CD4-positive, alpha-beta T cell (primary cell): Measurements from ENCODE around the gene KLHL17. TPM values are rescaled to one million over a fixed set of nuclear protein-coding genes. Genes with fewer than 3 reads are reported as not detected.

Source experiments
- ATAC-seq: fragments of 200-7000 bp; cut with Tn5 transposase; one replicate; pipeline ENCODE4 v1.10.0; 2022; ENCODE audit warnings: mild to moderate bottlenecking; ENCODE audit not compliant: poor library complexity
- CTCF ChIA-PET: fragments of 350-600 bp; sonication (Branson Sonifier 250); formaldehyde crosslinking; loops from one replicate; lab custom pipeline; 2021; ENCODE audit warnings: antibody characterized with exemption, inconsistent platforms; lab: Charles Lee
- POLR2A ChIA-PET: fragments of 350-600 bp; sonication (Branson Sonifier 250); formaldehyde crosslinking; loops from one replicate; lab custom pipeline; 2021; ENCODE audit warnings: antibody characterized with exemption, inconsistent platforms; lab: Charles Lee
- DNase-seq, 14 experiments: peaks; one replicate each; pipeline ENCODE4 v3.0.0-alpha.2; 2013 to 2020; ENCODE audit warnings: mixed read lengths in 2 of 14
- H3K27ac ChIP-seq, 2 donors: one replicate each; pipeline versions ENCODE4 v1.5.1 to v1.7.0; 2013; ENCODE audit warnings: low read length in 2 of 2, low read depth in 1 of 2, mild to moderate bottlenecking in 1 of 2
- H3K27me3 ChIP-seq, 2 experiments: 1 replicate in 1 of 2; 2 replicates in 1 of 2; pipeline versions ENCODE4 v1.6.1 to v1.7.0; 2013; ENCODE audit warnings: low read length in 2 of 2, control low read depth in 1 of 2, mild to moderate bottlenecking in 1 of 2, moderate library complexity in 1 of 2; ENCODE audit not compliant: insufficient read depth in 2 of 2, control insufficient read depth in 1 of 2
- H3K36me3 ChIP-seq: one replicate; pipeline ENCODE4 v1.6.1; 2013; ENCODE audit warnings: low read length, control low read depth; ENCODE audit not compliant: insufficient read depth
- H3K4me1 ChIP-seq: one replicate; pipeline ENCODE4 v1.6.1; 2013; ENCODE audit warnings: low read length, control low read depth; ENCODE audit not compliant: insufficient read depth
- H3K4me3 ChIP-seq: one replicate; pipeline ENCODE4 v1.5.1; 2013; ENCODE audit warnings: mild to moderate bottlenecking, low read length, moderate library complexity
- H3K9me3 ChIP-seq, 2 experiments: 1 replicate in 1 of 2; 2 replicates in 1 of 2; pipeline versions ENCODE4 v1.6.1 to v1.7.0; 2013; ENCODE audit warnings: low read length in 2 of 2, mild to moderate bottlenecking in 2 of 2, control low read depth in 1 of 2, moderate library complexity in 1 of 2; ENCODE audit not compliant: control insufficient read depth in 1 of 2, insufficient read depth in 1 of 2
- H3K27ac Mint-ChIP-seq: one replicate; pipeline ENCODE4 v1.8.0; 2020; ENCODE audit warnings: mixed read lengths
- H3K27me3 Mint-ChIP-seq: one replicate; pipeline ENCODE4 v1.8.0; 2021; ENCODE audit warnings: mixed read lengths
- H3K36me3 Mint-ChIP-seq: one replicate; pipeline ENCODE4 v1.8.0; 2021; ENCODE audit warnings: low read depth, mixed read lengths
- H3K4me1 Mint-ChIP-seq: one replicate; pipeline ENCODE4 v1.8.0; 2021; ENCODE audit warnings: low read depth, mixed read lengths
- H3K4me3 Mint-ChIP-seq: one replicate; pipeline ENCODE4 v1.8.0; 2020; ENCODE audit warnings: mild to moderate bottlenecking, mixed read lengths
- H3K9me3 Mint-ChIP-seq: one replicate; pipeline ENCODE4 v1.8.0; 2020; ENCODE audit warnings: mixed read lengths
- intact Hi-C, 2 experiments: fragments of 100-400 bp; cut with DNase I in 1 of 2; cut with micrococcal nuclease in 1 of 2; formaldehyde crosslinking; loops; one replicate each; pipeline versions ENCODE4 v1.15.1 to v1.9.0; 2023 to 2025; cut with DNase I, micrococcal nuclease
- total RNA-seq, 174 experiments: library from RNA in 2 of 174; stranded (reverse) in 2 of 174; gene quantifications; one replicate each; pipeline ENCODE4 v1.2.3 and lab custom pipeline; 2021 to 2026
- TF ChIP-seq, protein P1 (sequence below): fragments of 200-600 bp; IDR thresholded peaks from one replicate; pipeline ENCODE4 v1.8.0; 2022; ENCODE audit warnings: antibody characterized with exemption, mild to moderate bottlenecking

KLHL17 gene
- total RNA-seq, 2 experiments from 2014 or later = 13.9 TPM

DNA sequence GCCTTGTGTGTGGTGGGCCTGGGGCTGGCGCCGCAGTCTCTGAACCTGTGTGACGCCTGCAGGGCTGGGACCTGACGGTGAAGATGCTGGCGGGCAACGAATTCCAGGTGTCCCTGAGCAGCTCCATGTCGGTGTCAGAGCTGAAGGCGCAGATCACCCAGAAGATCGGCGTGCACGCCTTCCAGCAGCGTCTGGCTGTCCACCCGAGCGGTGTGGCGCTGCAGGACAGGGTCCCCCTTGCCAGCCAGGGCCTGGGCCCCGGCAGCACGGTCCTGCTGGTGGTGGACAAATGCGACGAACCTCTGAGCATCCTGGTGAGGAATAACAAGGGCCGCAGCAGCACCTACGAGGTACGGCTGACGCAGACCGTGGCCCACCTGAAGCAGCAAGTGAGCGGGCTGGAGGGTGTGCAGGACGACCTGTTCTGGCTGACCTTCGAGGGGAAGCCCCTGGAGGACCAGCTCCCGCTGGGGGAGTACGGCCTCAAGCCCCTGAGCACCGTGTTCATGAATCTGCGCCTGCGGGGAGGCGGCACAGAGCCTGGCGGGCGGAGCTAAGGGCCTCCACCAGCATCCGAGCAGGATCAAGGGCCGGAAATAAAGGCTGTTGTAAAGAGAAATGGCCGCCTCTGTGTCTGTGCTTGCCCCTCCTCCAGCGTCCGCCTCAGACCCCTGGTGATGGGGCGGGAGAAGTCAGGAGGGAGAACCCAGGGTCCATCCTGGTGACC, 53.7 kb downstream of the KLHL17 start:
- Mint-ChIP-seq H3K4me3 (peak overlapping the region; percentile 94), H3K27me3 (peaks cover 1% of the 10 kb centered on the region), H3K4me1 (peaks cover 31% of the 10 kb centered on the region), H3K27ac (peak overlapping the region; percentile 88), H3K9me3 (no peaks in the 10 kb centered on the region), H3K36me3 (peaks cover 6% of the 10 kb centered on the region)
- peak overlapping the region; percentile 89 to 90 for H3K27ac ChIP-seq
- no peaks in the 10 kb centered on the region for H3K36me3 ChIP-seq
- peak in 8 of 14 experiments; percentile 31 to 60 (median 49) for DNase-seq
- H3K4me1 ChIP-seq = peaks cover 29% of the 10 kb centered on the region
- peaks cover 0 to 3% of the 10 kb centered on the region in 2 experiments for H3K9me3 ChIP-seq
- no peak for ATAC-seq
- no peaks in the 10 kb centered on the region for H3K27me3 ChIP-seq
- CTCF ChIA-PET = interaction anchor here (0.6 to 2.7 kb wide), 4 partner anchors 13 to 97 kb away, joined by 3 to 13 read pairs (median 6); no protein-coding TSS in a partner anchor
- POLR2A ChIA-PET = interaction anchor here (0.6 to 1.8 kb wide), 8 partner anchors 10 to 393 kb away, joined by 3 to 7 read pairs (median 4); partner anchors contain the start of genes C1orf159, HES4 and MRPL20
- TF ChIP-seq, protein P1, sequence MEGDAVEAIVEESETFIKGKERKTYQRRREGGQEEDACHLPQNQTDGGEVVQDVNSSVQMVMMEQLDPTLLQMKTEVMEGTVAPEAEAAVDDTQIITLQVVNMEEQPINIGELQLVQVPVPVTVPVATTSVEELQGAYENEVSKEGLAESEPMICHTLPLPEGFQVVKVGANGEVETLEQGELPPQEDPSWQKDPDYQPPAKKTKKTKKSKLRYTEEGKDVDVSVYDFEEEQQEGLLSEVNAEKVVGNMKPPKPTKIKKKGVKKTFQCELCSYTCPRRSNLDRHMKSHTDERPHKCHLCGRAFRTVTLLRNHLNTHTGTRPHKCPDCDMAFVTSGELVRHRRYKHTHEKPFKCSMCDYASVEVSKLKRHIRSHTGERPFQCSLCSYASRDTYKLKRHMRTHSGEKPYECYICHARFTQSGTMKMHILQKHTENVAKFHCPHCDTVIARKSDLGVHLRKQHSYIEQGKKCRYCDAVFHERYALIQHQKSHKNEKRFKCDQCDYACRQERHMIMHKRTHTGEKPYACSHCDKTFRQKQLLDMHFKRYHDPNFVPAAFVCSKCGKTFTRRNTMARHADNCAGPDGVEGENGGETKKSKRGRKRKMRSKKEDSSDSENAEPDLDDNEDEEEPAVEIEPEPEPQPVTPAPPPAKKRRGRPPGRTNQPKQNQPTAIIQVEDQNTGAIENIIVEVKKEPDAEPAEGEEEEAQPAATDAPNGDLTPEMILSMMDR = no peak
- H3K4me3 ChIP-seq = peak overlapping the region; percentile 87
- intact Hi-C loops = no loop called here

DNA sequence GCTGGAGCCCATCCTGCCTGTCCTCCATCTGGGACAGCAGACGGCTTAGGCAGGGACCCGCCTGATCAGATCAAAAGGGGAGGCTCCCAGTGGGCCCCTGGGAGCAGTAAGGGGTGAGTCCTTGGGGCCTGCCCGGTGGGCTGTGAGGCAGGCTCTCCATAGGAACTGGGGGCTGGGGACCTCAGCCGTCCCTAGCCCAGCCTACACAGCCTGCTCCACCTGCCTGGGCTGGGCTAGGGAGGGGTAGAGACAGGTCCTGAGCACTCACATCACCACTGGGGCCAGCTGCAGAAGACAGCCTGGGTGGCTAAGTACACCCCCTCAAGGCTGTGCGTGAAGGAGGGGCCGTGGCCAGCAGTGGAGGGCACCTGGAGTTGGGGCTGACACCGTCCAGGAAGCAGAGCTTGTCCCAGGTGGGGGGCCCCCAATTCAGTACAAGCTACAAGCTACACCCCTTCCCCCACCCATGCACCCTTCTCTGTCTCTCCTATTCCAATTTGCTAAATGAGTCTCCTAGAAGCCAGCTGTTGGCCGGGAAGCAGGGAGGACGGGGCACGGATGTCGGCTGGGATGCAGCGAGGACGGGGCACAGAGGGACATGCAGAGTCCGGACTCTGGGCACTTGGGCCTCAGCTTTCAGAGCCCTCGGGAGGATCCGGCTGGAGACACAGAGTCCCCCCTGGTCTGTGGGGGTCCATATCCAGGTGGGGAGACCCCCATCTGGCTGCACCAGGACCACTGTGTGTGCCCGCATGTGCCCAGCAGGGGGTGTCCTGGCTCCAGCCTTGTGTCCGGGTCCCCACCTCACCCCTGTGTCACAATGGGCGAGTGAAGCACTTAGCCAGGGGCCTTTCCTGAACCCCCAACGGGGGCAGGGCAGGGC, 54.7 kb downstream of the KLHL17 start:
- Histone ChIP-seq H3K36me3 (no peaks in the 10 kb centered on the region), H3K4me1 (peaks cover 30% of the 10 kb centered on the region), H3K27me3 (no peaks in the 10 kb centered on the region), H3K4me3 (peak overlapping the region; percentile 87), H3K27ac (peak overlapping the region in 1 of 2 donors; percentile 90), H3K9me3 (no peaks in the 10 kb centered on the region)
- ATAC-seq (no peak), DNase-seq (no peak)
- H3K27ac Mint-ChIP-seq = peak overlapping the region; percentile 88
- no peaks in the 10 kb centered on the region for H3K27me3 Mint-ChIP-seq
- CTCF ChIA-PET = interaction anchor here (1.7 kb wide), 1 partner anchor 18 kb away, joined by 3 read pairs; no protein-coding TSS in a partner anchor
- POLR2A ChIA-PET = interaction anchor here (1.0 to 1.3 kb wide), 2 partner anchors 101 to 392 kb away, joined by 3 to 4 read pairs; partner anchors contain the start of genes C1orf159 and MRPL20
- intact Hi-C loops = no loop called here
- TF ChIP-seq, protein P1 = no peak
- H3K36me3 Mint-ChIP-seq = peaks cover 6% of the 10 kb centered on the region
- peaks cover 31% of the 10 kb centered on the region for H3K4me1 Mint-ChIP-seq
- H3K4me3 Mint-ChIP-seq = peak overlapping the region; percentile 94
- no peaks in the 10 kb centered on the region for H3K9me3 Mint-ChIP-seq

Other genes with a start within 250 kb of the KLHL17 start
- gene SAMD11, start 36.7 kb upstream of the KLHL17 start, total RNA-seq = not detected
- 10 to 100 TPM; 50.2 to 52.0 TPM for gene NOC2L, start 1.3 kb upstream of the KLHL17 start, total RNA-seq
- under 1 TPM; 0.69 to 0.95 TPM for gene PLEKHN1, start 5.9 kb downstream of the KLHL17 start, total RNA-seq
- not detected for gene PERM1, start 21.5 kb downstream of the KLHL17 start, total RNA-seq
- gene HES4, start 39.5 kb downstream of the KLHL17 start, total RNA-seq = 10 to 100 TPM; 29.0 to 30.9 TPM
- gene ISG15, start 52.9 kb downstream of the KLHL17 start, total RNA-seq = 10 to 100 TPM; 38.0 to 38.9 TPM
- 1 to 10 TPM; 1.5 to 2.0 TPM for gene AGRN, start 59.5 kb downstream of the KLHL17 start, total RNA-seq
- not detected for gene RNF223, start 113.7 kb downstream of the KLHL17 start, total RNA-seq
- gene C1orf159, start 155.5 kb downstream of the KLHL17 start, total RNA-seq = 10 to 100 TPM; 11.1 to 11.3 TPM
- gene TTLL10, start 213.3 kb downstream of the KLHL17 start, total RNA-seq = under 1 TPM; 0.11 to 0.59 TPM
- 10 to 100 TPM; 14.8 to 17.8 TPM for gene TNFRSF18, start 246.0 kb downstream of the KLHL17 start, total RNA-seq